ENCODE data around the gene XPO6.
A peak's percentile ranks its signal among the peaks of the same experiment; 100 is the strongest.

XPO6 gene

DNA sequence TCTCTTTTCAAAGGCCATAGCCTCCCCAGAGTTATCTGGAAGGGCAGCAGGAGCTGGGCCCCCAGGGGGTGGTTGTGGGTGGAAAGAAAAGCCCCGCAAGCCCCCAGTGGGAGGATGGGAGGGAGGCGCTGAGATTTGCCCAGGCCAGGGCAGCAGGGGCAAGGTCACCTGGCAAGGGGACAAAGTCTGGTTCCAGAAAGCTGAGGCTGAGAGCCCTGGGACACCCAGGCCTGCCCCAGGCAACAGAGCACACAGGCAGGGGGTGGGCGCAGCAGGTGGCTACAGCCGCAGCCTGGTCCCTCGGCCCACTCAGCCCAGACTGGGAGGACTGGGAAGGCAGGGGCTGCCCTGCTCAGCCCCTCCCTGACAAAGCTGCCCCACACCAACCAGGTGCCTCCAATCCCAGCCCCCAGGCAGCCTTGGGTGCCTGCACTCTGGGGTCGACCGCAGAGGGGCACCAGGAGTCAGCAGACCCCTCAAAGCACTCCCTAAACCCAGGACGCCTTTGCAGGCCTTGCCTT, 124.6 kb downstream of the XPO6 start:
- Histone ChIP-seq H3K27ac (ENCODE audit: extremely low read depth, low read depth, low read length) (no peak overlapping the region), H3K36me3 (ENCODE audit: control insufficient read depth in 2 of 2, insufficient read depth in 1 of 2, low read length in 2 of 2) (no peaks in the 10 kb centered on the region; a peak in 1 of 3 replicates), H3K9me3 (ENCODE audit: control insufficient read depth, insufficient read depth, low read depth, low read length) (no peaks in the 10 kb centered on the region), H3K4me1 (ENCODE audit: control insufficient read depth, insufficient read depth, low read length) (no peaks in the 10 kb centered on the region), H3K4me3 (ENCODE audit: low read depth, low read length) (no peak overlapping the region)
- TF ChIP-seq ZNF341 (tag by site-specific recombination; IDR thresholded peaks at IDR 0.05; ENCODE audit: low read depth) (peak; percentile 31; the same call in 1 of the 2 replicates), ZNF114 (tag by site-specific recombination; IDR thresholded peaks at IDR 0.05) (no peak)
- ChIA-PET CTCF (interaction anchor here (1.5 kb wide), 1 partner anchor 16 kb away, joined by 5 read pairs; no protein-coding TSS in a partner anchor), POLR2A (no interaction called here)

DNA sequence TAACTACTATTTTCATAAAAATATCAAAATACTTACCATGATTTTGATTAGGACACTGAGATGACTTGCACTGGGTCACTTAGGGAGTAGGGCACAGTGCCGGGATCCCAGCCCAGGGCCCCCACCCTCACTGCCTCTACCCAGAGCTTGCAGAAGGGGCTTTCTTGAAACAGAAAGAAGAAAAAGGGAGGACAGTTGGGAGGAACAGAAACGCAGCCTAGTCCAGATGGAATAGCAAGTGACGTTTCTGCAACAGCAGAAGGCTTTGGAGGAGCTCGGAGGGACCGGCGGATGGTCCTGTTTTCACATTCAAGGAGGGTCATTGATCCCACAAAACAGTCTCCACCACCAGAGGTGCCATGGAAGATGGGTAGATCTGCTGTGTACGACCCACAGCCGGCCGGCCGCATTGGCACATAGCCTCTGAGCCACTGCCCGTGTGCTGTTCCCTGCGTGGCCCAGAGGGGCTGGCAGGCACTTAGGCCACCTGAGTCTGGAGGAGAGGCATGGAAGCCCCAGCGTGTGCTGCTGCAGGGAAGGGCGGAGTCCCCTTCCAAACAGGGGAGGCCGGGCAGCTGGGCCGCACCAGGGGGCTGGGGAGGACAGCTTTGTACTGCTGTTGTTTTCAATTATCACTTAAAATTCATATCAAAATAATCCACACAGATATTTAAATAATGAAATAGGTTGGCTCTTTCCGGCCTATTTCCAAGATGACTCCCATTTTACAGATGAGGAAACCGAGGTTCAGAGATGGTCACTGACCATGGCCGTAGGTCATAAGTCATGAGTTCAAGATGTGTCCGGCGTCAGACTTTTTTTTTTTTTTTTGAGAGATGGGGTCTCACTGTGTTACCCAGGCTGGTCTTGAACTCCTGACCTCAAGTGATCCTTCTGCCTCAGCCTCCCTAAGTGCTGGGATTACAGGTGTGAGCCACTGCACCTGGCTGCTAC, 125.3 kb downstream of the XPO6 start:
- CTCF ChIA-PET, result interaction anchor here (1.5 kb wide), 1 partner anchor 15 kb away, joined by 5 read pairs; no protein-coding TSS in a partner anchor
- TF ChIP-seq BCL11A (tag by site-specific recombination; IDR thresholded peaks at IDR 0.05; ENCODE audit: low read depth) (peak; percentile 86), BCL11B (tag by site-specific recombination; IDR thresholded peaks at IDR 0.05; ENCODE audit: low read depth) (peak; percentile 61; the same call in 1 of the 2 replicates), FEZF1 (tag by site-specific recombination; IDR thresholded peaks at IDR 0.05) (no peak)
- H3K27ac ChIP-seq (ENCODE audit: extremely low read depth, low read depth, low read length), result no peak overlapping the region
- H3K36me3 ChIP-seq (ENCODE audit: control insufficient read depth in 2 of 2, insufficient read depth in 1 of 2, low read length in 2 of 2), result no peaks in the 10 kb centered on the region; a peak in 1 of 3 replicates
- no peaks in the 10 kb centered on the region for H3K9me3 ChIP-seq (ENCODE audit: control insufficient read depth, insufficient read depth, low read depth, low read length)
- H3K4me3 ChIP-seq (ENCODE audit: low read depth, low read length), result no peak overlapping the region
- no peaks in the 10 kb centered on the region for H3K4me1 ChIP-seq (ENCODE audit: control insufficient read depth, insufficient read depth, low read length)
- POLR2A ChIA-PET, result no interaction called here

DNA sequence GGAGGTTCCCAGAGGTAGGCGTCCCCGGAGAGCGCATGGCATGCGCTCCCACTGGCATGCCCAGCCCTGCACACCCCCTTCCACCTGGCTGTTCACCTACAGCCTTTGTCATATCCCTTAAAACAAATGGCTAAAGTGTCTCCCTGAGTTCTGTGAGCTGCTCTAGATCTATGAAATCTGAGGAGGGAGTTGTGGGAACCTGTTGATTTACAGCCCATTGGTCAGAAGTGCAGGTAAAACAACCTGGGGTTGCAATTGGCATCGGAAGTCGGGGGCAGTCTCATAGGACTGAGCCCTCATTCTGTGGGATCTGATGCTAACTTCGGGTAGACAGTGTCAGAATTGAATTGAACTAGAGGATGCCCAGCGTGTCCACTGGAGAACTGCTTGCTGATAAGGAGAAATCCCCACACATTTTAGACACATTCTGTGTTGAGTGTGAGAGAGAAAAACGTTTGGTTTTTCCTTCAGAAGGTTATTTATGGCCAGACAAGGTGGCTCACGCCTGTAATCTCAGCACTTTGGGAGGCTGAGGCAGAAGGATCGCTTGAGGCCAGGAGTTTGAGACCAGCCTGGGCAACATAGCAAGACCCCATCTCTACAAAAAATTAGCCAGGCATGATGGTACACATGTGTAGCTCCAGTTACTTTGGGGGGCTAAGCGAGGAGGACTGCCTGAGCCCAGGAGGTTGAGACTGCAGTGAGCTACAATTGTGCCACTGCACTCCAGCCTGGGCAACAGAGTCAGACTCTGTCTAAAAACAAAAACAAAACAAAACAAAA, 126.2 kb downstream of the XPO6 start:
- no peak overlapping the region for H3K4me3 ChIP-seq (ENCODE audit: low read depth, low read length)
- no peak overlapping the region for H3K27ac ChIP-seq (ENCODE audit: extremely low read depth, low read depth, low read length)
- no peaks in the 10 kb centered on the region for H3K4me1 ChIP-seq (ENCODE audit: control insufficient read depth, insufficient read depth, low read length)
- H3K9me3 ChIP-seq (ENCODE audit: control insufficient read depth, insufficient read depth, low read depth, low read length), result no peaks in the 10 kb centered on the region
- H3K36me3 ChIP-seq (ENCODE audit: control insufficient read depth in 2 of 2, insufficient read depth in 1 of 2, low read length in 2 of 2), result no peaks in the 10 kb centered on the region; a peak in 1 of 3 replicates
- ChIA-PET CTCF (no interaction called here), POLR2A (no interaction called here)
- TF ChIP-seq SCRT2 (tag by site-specific recombination; IDR thresholded peaks at IDR 0.05) (peak; percentile 86), SCRT1 (tag by site-specific recombination; IDR thresholded peaks at IDR 0.05; ENCODE audit: borderline replicate concordance) (peak; percentile 61; the same call in 1 of the 2 replicates), ZNF121 (tag by site-specific recombination; IDR thresholded peaks at IDR 0.05) (peak; percentile 96), EGR2 (tag by site-specific recombination; IDR thresholded peaks at IDR 0.05; ENCODE audit: low read depth) (no peak)

DNA sequence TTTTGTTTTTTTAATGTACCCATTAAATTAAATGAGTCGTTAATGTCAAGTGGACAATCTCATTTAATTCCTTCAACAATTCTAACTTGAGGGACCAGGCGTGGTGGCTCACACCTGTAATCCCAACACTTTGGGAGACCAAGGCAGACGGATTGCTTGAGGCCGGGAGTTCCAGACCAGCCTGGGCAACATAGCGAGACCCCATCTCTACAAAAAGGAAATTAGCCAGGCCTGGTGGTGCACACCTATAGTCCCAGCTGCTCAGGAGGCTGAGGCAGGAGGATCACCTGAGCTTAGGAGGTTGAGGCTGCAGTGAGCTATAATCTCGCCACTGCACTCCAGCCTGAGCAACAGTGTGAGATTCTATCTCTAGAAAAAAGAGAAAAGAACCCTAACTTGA, 127.6 kb downstream of the XPO6 start:
- Histone ChIP-seq H3K9me3 (ENCODE audit: control insufficient read depth, insufficient read depth, low read depth, low read length) (no peaks in the 10 kb centered on the region), H3K36me3 (ENCODE audit: control insufficient read depth in 2 of 2, insufficient read depth in 1 of 2, low read length in 2 of 2) (no peaks in the 10 kb centered on the region; a peak in 1 of 3 replicates), H3K4me1 (ENCODE audit: control insufficient read depth, insufficient read depth, low read length) (no peaks in the 10 kb centered on the region), H3K4me3 (ENCODE audit: low read depth, low read length) (no peak overlapping the region), H3K27ac (ENCODE audit: extremely low read depth, low read depth, low read length) (no peak overlapping the region)
- ChIA-PET CTCF (no interaction called here), POLR2A (no interaction called here)
- 0 out of 2 replicates have a peak, but pooled peaks have one; percentile 31 for TF ChIP-seq ZNF121 (tag by site-specific recombination; IDR thresholded peaks at IDR 0.05)
- no peak for TF ChIP-seq ZNF112 (tag by site-specific recombination; IDR thresholded peaks at IDR 0.05)
- TF ChIP-seq ZNF341 (tag by site-specific recombination; IDR thresholded peaks at IDR 0.05; ENCODE audit: low read depth), result no peak
- no peak for TF ChIP-seq ZBTB21 (tag by site-specific recombination; IDR thresholded peaks at IDR 0.05)
- TF ChIP-seq ZNF560 (tag by site-specific recombination; IDR thresholded peaks at IDR 0.05; ENCODE audit: borderline replicate concordance), result no peak
- no peak for TF ChIP-seq ZSCAN30 (tag by site-specific recombination; IDR thresholded peaks at IDR 0.05)
- TF ChIP-seq ZNF664 (tag by site-specific recombination; IDR thresholded peaks at IDR 0.05), result peak; percentile 50; the same call in 1 of the 2 replicates

Data from HEK293 (cell line).